ENCODE measurements around the gene COL27A1. TPM values are rescaled to one million over a fixed set of nuclear protein-coding genes. Genes with fewer than 3 reads are reported as not detected.

The COL27A1 gene
- total and polyA plus RNA-seq, 12 donors: 3.0 to 99.8 (median 11.9) TPM

- Histone ChIP-seq H3K9me3 (replicated peaks in 1 of 3) (no peaks in the 10 kb centered on the region), H3K4me1 (replicated peaks in 1 of 2) (no peaks in the 10 kb centered on the region), H3K36me3 (replicated peaks in 1 of 2) (no peaks in the 10 kb centered on the region), H3K27ac (no peak overlapping the region), H3K4me3 (no peak overlapping the region), H3K27me3 (no peaks in the 10 kb centered on the region)
- no peak for TF ChIP-seq POLR2A (IDR thresholded peaks at IDR 0.05)
- TF ChIP-seq CTCF (IDR thresholded peaks at IDR 0.05): no peak
- 92 to 95% (median 93%) methylated on average over 7 of the region's 7 CpGs for WGBS, 4 donors
- DNase-seq: peak in 1 of 7 donors; percentile 7
- intact Hi-C loops (cut with DNase I): loop anchor here (5.0 kb wide), 1 partner anchor 121 kb away; no protein-coding TSS in a partner anchor
Observed at GRCh38 chr9:114273461-114273881, 118.1 kb downstream of the COL27A1 start.

GRCh38 chr9:114274217-114274616, 118.9 kb downstream of the COL27A1 start:
- Histone ChIP-seq H3K27me3 (no peaks in the 10 kb centered on the region), H3K4me1 (replicated peaks in 1 of 2) (no peaks in the 10 kb centered on the region), H3K27ac (no peak overlapping the region), H3K9me3 (replicated peaks in 1 of 3) (no peaks in the 10 kb centered on the region), H3K4me3 (no peak overlapping the region), H3K36me3 (replicated peaks in 1 of 2) (no peaks in the 10 kb centered on the region)
- 86 to 96% (median 89%) methylated on average over 5 of the region's 5 CpGs for WGBS, 4 donors
- DNase-seq: no peak
- no peak for TF ChIP-seq CTCF (IDR thresholded peaks at IDR 0.05)
- TF ChIP-seq POLR2A (IDR thresholded peaks at IDR 0.05): no peak
- intact Hi-C loops (cut with DNase I): loop anchor here (5.0 kb wide), 1 partner anchor 122 kb away; no protein-coding TSS in a partner anchor

GRCh38 chr9:114275246-114276004, 120.1 kb downstream of the COL27A1 start:
- Histone ChIP-seq H3K36me3 (replicated peaks in 1 of 2) (no peaks in the 10 kb centered on the region), H3K9me3 (replicated peaks in 1 of 3) (no peaks in the 10 kb centered on the region), H3K27me3 (no peaks in the 10 kb centered on the region), H3K4me3 (no peak overlapping the region), H3K4me1 (replicated peaks in 1 of 2) (no peaks in the 10 kb centered on the region), H3K27ac (no peak overlapping the region)
- peak in 2 of 7 donors; percentile 8 to 10 for DNase-seq
- 80 to 91% (median 89%) methylated on average over 6 to 15 of the region's 15 CpGs for WGBS, 4 donors
- TF ChIP-seq CTCF (IDR thresholded peaks at IDR 0.05) (no peak), POLR2A (IDR thresholded peaks at IDR 0.05) (no peak)
- intact Hi-C loops (cut with DNase I): no loop called here

DNA sequence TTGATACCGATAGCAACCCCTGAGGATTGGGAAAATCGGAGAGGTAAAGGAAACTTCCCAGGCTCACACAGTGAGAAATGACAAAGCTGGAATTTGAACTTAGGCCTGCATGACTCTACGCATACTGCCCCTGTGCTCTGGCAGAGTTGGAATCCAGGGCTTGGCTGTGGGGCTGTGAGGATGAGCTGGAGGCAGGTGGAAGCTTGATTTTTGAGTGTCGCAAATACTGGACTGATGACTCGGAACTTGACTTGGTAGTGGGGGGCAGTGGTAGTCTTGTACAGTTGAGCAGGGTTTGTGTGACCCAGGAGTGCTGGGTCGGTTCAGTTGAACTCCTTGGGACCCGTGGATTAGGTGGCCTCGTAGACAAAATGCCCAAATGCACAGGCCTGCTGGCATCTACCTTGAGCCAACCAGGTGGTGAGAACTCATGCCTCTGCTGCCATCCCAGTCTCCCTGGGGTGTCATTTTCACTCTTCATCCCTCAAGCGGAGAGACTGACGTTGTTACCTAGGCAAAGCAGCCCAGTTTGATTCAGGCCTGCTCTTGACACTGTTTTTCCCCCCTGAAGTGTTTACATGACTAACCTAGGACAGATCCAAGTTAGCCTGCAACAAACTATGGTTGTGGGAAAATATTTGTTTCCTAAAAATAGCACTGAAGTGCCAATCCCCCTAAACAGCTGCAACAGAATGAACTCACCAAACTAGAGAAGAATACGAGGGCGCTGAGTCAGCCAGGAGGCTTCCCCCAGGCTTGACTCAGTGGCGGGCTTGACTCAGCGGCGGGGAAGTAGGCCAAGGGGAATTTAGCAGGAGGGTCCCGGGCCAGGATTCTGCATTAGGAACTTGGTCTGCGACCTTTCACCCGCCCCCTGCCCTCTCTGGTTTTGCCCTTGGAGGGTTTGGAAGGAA, 121.8 kb downstream of the COL27A1 start:
- 86 to 94% (median 92%) methylated on average over 15 to 18 of the region's 18 CpGs for WGBS, 4 donors
- peaks cover 0 to 12% of the 10 kb centered on the region in 2 donors for H3K4me1 ChIP-seq (replicated peaks in 1 of 2)
- TF ChIP-seq POLR2A (IDR thresholded peaks at IDR 0.05) (no peak), CTCF (IDR thresholded peaks at IDR 0.05) (no peak)
- intact Hi-C loops (cut with DNase I): no loop called here
- no peaks in the 10 kb centered on the region for H3K36me3 ChIP-seq (replicated peaks in 1 of 2)
- H3K27me3 ChIP-seq: no peaks in the 10 kb centered on the region
- H3K9me3 ChIP-seq (replicated peaks in 1 of 3): no peaks in the 10 kb centered on the region
- no peak overlapping the region for H3K27ac ChIP-seq
- DNase-seq: peak in 2 of 7 donors; percentile 5 to 14
- H3K4me3 ChIP-seq: no peak overlapping the region

Measured in adrenal gland (tissue), 12 donors.